GM18909 (cell line): ENCODE measurements around the gene COL9A2.
"Not testable (repeated sequence)": the region's sequence is repeated elsewhere in the genome, so short reads cannot be mapped to it uniquely, and the experiment has no call there.

ENCODE experiments used
- ATAC-seq: cut with Tn5 transposase; IDR thresholded peaks from one replicate; pipeline ENCODE4 v1.9.1; 2021; ENCODE audit warnings: mild to moderate bottlenecking; ENCODE audit not compliant: unreplicated experiment, poor library complexity

Gene COL9A2

DNA sequence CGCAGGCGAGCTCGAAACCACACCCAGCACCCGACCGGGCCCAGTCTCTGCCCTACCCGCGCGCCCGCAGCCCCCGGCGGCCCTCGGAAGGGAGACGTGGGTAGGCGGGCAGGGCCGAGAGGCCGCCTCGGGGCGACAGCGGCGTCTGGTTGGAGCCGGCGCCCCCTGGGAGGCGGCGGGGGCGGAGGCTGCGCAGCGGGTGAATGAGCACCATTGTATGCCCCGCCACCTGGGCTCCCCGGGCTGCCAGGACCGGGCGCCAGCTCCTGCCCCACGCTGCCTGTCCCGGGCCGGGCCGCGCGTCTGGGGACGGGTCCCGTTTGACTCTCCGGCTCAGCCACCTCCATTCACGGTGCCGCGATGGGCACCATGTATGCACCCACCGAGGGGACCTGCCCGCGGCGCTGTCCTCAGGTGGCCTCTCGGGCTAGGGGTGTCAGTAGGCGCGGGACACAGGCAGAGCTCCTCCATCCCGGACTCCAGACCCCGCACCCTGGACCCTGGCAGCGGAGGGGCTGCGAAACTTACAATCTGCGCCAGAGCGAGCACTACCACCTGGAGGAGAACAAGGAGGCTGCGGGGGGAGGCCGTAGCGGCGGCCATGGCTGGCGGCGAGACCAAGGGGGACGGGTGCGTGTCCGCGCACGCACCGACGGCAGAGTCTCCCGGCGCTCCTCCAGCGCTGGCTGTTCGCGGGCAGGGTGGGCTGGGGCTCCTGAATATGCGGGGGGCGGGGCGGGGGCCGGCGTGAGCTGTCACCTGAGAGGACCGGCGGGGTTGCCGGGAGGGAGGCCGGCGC, at the start of gene COL9A2:
COL9A2 (minus strand) TSS at position 692 of the 799 bp plus-strand sequence; CDS start at position 603, 89 bp downstream.
- ATAC-seq, result no peak

GRCh38 chr1:40363721-40364120, 46.6 kb upstream of the COL9A2 start:
- peak; percentile 74 for ATAC-seq

- no peak for ATAC-seq
Measured at GRCh38 chr1:40362699-40363098, 45.6 kb upstream of the COL9A2 start.

GRCh38 chr1:40362199-40362598, 45.1 kb upstream of the COL9A2 start:
- ATAC-seq, result no peak

- no peak for ATAC-seq
Measured at GRCh38 chr1:40361637-40362036, 44.6 kb upstream of the COL9A2 start.

DNA sequence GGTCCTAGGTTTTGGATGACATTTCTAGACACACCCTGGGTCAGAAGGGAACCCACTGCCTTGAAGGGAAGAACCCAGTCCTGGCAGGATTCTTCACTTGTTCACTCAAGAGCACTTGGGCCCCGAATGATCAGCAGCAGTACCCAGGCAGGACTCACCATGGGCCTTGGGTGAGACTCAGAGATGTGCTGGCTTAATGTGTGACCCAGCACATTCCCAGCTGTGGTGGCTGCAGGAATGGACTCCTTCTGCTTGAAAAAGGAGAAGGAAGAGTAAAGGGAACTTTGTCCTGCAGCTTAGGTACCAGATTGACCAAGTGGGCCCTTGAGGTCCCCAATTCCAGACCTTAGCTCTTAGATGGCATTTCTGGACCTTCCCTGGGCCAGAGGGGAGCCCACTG, 44.1 kb upstream of the COL9A2 start:
- ATAC-seq, result no peak

DNA sequence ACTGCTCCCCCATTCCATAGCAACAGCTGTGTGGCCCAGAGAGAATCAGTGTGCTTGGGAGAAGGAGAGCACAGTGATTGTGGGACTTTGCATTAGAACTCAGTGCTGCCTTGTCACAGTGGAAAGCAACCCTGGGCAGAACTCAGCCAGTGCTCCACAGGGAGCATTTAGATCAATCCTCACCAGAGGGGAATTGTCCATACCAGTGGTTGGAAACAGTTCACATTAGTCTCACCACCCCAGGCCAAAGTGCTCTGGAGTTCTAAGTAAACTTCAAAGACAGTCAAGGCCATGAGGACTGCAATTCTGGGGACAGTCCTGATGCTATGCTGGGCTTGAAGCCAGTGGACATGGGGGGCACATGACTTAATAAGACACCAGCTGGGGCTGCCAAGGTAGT, 43.5 kb upstream of the COL9A2 start:
- ATAC-seq, result no peak

- ATAC-seq, result no peak
Measured at GRCh38 chr1:40357625-40358024, 40.5 kb upstream of the COL9A2 start.

GRCh38 chr1:40353082-40353481, 36.0 kb upstream of the COL9A2 start:
- ATAC-seq, result no peak

DNA sequence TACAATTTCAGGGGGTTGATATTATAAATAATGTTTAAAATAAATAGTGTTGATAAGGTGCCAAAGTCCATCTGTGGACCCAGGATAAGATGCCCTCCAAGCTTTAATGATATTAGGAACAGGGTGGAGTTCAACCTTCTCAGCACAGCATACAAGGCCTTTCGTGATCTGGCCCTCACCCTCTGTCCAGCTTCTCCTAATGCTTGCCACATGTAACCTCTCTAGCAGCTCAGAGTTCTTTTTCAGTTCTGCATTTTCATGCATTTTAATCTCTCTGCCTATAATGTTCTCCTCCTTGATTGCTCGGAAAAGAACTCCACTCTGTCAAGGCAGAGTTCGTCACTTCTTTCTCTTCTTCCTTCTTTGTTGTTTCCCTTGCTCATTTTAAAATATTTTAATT, 35.0 kb upstream of the COL9A2 start:
- ATAC-seq, result no peak

DNA sequence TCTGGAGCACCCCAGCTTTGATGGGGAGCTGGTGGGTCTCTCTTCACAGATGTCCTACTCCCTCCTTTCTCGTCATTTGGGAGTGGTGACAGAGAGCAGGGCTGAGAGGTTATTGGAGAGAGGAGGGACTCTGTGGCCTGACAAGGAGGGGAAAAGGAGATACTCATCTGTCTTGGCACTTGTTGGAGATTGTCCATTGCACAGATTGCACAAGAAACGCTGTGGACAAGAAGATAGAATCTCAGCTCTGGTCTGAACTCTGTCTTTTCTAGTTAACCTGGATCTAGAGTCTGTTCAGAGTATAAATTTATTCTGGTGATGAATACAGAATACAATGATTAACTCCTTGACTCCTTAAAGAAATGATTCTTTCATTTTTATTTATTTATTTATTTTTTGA, 34.0 kb upstream of the COL9A2 start:
- no peak for ATAC-seq

- ATAC-seq, result no peak
Measured at GRCh38 chr1:40350391-40350790, 33.3 kb upstream of the COL9A2 start.

DNA sequence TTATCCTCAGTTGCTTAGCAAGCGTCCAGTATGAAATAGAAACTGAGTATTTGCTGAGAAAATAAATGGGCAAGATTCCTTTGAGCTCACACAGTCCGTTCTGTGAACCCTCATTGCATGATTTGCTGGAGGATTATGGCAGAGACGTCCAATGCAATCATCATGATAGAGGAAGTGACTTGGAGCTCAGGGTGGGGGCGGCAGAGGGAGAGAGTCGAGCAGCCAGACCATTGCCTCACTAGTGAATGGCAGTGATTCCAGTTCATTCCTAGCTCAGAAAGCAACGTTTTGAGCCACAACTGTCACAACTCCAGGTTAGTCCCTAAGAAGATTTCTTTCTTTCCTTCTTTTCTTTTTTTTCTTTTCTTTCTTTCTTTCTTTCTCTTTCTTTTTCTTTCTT, 27.5 kb upstream of the COL9A2 start:
- no peak for ATAC-seq

- not testable (repeated sequence) for ATAC-seq
Measured at GRCh38 chr1:40342381-40342717, 25.3 kb upstream of the COL9A2 start.

- ATAC-seq, result no peak
Measured at GRCh38 chr1:40341491-40342380, 24.6 kb upstream of the COL9A2 start.

- no peak for ATAC-seq
Measured at GRCh38 chr1:40339420-40340323, 22.6 kb upstream of the COL9A2 start.

DNA sequence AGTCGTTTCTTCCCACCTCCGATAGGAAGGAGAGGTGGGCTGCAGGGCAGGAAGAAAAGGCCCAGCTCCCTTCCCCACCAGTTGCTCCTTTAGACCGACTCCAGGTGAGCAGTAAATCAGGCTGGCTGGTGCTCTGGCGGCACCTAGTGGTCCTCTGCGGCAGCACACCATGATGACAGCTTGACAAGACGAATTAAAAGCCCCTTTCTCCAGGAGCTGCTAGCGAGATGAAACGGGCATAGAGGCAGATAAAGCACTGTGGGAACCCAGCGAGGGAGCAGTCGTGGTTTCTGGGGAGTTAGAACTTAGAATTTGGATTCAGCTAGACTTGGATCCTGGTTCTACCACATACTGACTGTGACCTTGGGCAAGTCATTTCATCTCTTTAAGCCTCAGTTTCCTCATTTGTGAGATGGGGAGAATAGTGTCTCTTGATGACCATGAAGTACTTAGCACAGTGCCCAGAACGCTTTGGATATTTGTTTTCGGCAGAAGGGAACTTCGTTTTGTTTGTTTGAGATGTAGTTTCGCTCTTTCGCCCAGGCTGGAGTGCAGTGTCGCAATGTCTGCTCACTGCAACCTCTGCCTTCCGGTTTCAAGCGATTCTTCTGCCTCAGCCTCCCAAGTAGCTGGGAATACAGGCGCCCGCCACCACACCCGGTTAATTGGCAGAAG, 21.8 kb upstream of the COL9A2 start:
- ATAC-seq, result peak; percentile 62

DNA sequence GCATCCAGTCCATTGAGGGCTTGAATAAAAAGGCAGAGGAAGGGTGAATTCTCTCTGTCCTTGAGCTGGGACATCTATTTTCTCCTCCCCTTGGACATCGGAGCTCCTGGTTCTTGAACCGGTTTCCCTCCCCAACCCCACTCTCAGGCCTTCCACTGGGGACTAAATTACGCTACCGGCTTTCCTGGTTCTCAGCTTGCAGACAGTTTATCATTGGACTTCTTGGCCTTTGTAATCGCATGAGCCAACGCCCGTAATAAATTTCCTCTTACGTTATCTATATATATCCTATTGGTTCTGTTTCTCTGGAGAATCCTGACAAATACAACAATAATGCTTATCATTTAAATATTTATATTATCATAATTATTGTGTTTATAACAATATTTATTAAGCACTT, 20.4 kb upstream of the COL9A2 start:
- ATAC-seq, result no peak

DNA sequence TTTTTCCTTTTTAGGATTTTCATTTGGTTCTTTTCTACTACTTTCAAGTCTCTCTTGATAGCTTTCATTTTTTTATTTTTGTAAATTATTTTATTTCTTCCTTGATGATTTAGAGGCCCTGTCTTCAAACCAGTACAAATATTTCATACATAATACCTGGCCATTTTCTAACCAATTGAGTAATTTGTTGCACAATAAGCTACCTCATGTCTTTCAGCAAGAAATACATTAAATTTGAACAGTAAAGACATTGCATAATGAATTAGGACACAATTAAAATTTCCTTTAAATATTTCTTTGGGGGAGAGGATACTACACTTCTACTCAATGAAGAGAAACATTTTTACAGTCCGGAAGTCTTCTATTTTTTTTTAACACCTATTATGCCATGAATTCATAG, 15.6 kb upstream of the COL9A2 start:
- no peak for ATAC-seq

- ATAC-seq, result not testable (repeated sequence)
Measured at GRCh38 chr1:40331403-40331802, 14.3 kb upstream of the COL9A2 start.
